ENCODE measurements around the gene RAPGEF4. TPM values are rescaled to one million over a fixed set of nuclear protein-coding genes. Genes with fewer than 3 reads are reported as not detected.

RAPGEF4 gene
- total and polyA plus RNA-seq, 2 of the 4 experiments (the other 2 are of a cell fraction) = 1.7 to 3.2 TPM

- ATAC-seq (ENCODE audit: low read depth) (no peak), DNase-seq (no peak)
- H2AK9ac ChIP-seq (replicated peaks; ENCODE audit: low read depth, low read length, poor library complexity) = no peak overlapping the region
- H3K4ac ChIP-seq (ENCODE audit: low read depth, low read length) = no peak overlapping the region
- no peak overlapping the region for H4K5ac ChIP-seq (ENCODE audit: low read depth, low read length)
- H4K91ac ChIP-seq (ENCODE audit: insufficient read depth, low read depth, low read length) = no peak overlapping the region
- H3K4me3 ChIP-seq (ENCODE audit: insufficient read depth, low read depth, low read length) = no peak overlapping the region
- 50% methylated on average over 1 of the region's 4 CpGs; no CpG with 5 or more reads in 1 of the 2 experiments for WGBS, 2 experiments (ENCODE audit: extremely low coverage in 2 of 2, insufficient read length in 1 of 2)
- H3K9ac ChIP-seq (ENCODE audit: low read depth, low read length) = no peak overlapping the region
- H4K20me1 ChIP-seq (ENCODE audit: insufficient read depth, low read length) = no peaks in the 10 kb centered on the region
- POLR2A ChIA-PET (ENCODE audit: unreplicated experiment) = no interaction called here
- H2AFZ ChIP-seq (replicated peaks; ENCODE audit: low read length, poor library complexity) = no peak overlapping the region
- H2BK15ac ChIP-seq (ENCODE audit: low read depth, low read length) = no peak overlapping the region
- intact Hi-C loops (cut with micrococcal nuclease) = no loop called here
- no peak overlapping the region for H3K4me2 ChIP-seq (ENCODE audit: low read depth, low read length)
- no peak overlapping the region for H3K27ac ChIP-seq (ENCODE audit: insufficient read depth, low read length)
- no peaks in the 10 kb centered on the region for H3K27me3 ChIP-seq (ENCODE audit: control insufficient read depth, insufficient read depth, low read length)
- no peaks in the 10 kb centered on the region for H3K79me1 ChIP-seq (ENCODE audit: low read depth in 1 of 2, low read length in 2 of 2)
- H2BK20ac ChIP-seq (ENCODE audit: low read depth, low read length) = no peak overlapping the region
- BruUV-seq (replicated peaks) = no TSS peak
- H3K56ac ChIP-seq (ENCODE audit: extremely low read depth, insufficient read depth, low read length) = no peak overlapping the region
- no peak overlapping the region for H4K8ac ChIP-seq (ENCODE audit: low read depth in 2 of 2, low read length in 2 of 2)
- dilution Hi-C loops (cut with HindIII; ENCODE audit: low sequenced_read_pairs, unreplicated experiment) = no loop called here
- no peak overlapping the region for H2AK5ac ChIP-seq (ENCODE audit: low read depth, low read length)
- H3K9me1 ChIP-seq (ENCODE audit: insufficient read depth, low read length) = no peaks in the 10 kb centered on the region
- in situ Hi-C loops (cut with MboI; ENCODE audit: low sequenced_read_pairs) = no loop called here
- CTCF ChIA-PET = no interaction called here
- H3K36me3 ChIP-seq (ENCODE audit: control insufficient read depth, insufficient read depth, low read length) = no peaks in the 10 kb centered on the region
- no peaks in the 10 kb centered on the region; the same call in 1 of the 2 replicates for H3K9me3 ChIP-seq (ENCODE audit: control insufficient read depth, insufficient read depth, low read length)
- no peaks in the 10 kb centered on the region for H3K4me1 ChIP-seq (ENCODE audit: control insufficient read depth, insufficient read depth, low read length)
- H2BK5ac ChIP-seq (ENCODE audit: low read depth, low read length, poor library complexity, severe bottlenecking) = no peak overlapping the region
- H3K18ac ChIP-seq (ENCODE audit: low read depth, low read length) = no peak overlapping the region; the same call in 1 of the 2 replicates
- no peak overlapping the region for H3K23ac ChIP-seq (ENCODE audit: low read depth, low read length)
- H3K14ac ChIP-seq (replicated peaks; ENCODE audit: low read depth, low read length) = peak overlapping the region; percentile 41; the same call in 1 of the 2 replicates
- TF ChIP-seq FOS (IDR thresholded peaks at IDR 0.05; ENCODE audit: low read depth, low read length) (no peak), RAD21 (IDR thresholded peaks at IDR 0.05; ENCODE audit: low read length) (no peak), BHLHE40 (IDR thresholded peaks at IDR 0.05; ENCODE audit: low read depth, low read length) (no peak), MXI1 (IDR thresholded peaks at IDR 0.05; ENCODE audit: borderline replicate concordance, low read depth, low read length) (no peak), USF2 (IDR thresholded peaks at IDR 0.05; ENCODE audit: low read depth, low read length) (no peak), CHD1 (IDR thresholded peaks at IDR 0.05; ENCODE audit: low read depth, low read length) (no peak), MAZ (IDR thresholded peaks at IDR 0.05; ENCODE audit: borderline replicate concordance, low read depth, low read length) (no peak), RCOR1 (IDR thresholded peaks at IDR 0.05; ENCODE audit: insufficient replicate concordance, low read length) (no peak), SMC3 (IDR thresholded peaks at IDR 0.05; ENCODE audit: low read depth, low read length) (no peak), CTCF (conservative IDR thresholded peaks at IDR 0.05; ENCODE audit: low read depth, low read length) (no peak), RFX5 (IDR thresholded peaks at IDR 0.05; ENCODE audit: low read depth, low read length) (no peak), POLR2A (IDR thresholded peaks at IDR 0.05; ENCODE audit: low read depth, low read length) (no peak), MAFK (IDR thresholded peaks at IDR 0.05; ENCODE audit: low read depth, low read length) (no peak)
- TF ChIP-seq, protein P1, sequence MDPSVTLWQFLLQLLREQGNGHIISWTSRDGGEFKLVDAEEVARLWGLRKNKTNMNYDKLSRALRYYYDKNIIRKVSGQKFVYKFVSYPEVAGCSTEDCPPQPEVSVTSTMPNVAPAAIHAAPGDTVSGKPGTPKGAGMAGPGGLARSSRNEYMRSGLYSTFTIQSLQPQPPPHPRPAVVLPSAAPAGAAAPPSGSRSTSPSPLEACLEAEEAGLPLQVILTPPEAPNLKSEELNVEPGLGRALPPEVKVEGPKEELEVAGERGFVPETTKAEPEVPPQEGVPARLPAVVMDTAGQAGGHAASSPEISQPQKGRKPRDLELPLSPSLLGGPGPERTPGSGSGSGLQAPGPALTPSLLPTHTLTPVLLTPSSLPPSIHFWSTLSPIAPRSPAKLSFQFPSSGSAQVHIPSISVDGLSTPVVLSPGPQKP (IDR thresholded peaks at IDR 0.05; ENCODE audit: borderline replicate concordance, low read depth, low read length) = no peak
- no peak overlapping the region for H2BK120ac ChIP-seq (ENCODE audit: low read depth, low read length)
Observed at GRCh38 chr2:172849519-172850217, 114.0 kb downstream of the RAPGEF4 start.

Data from IMR-90 (cell line).